Small intestine (tissue), 7 donors: Measurements from ENCODE around the gene JAG2. TPM values are rescaled to one million over a fixed set of nuclear protein-coding genes. Genes with fewer than 3 reads are reported as not detected.

ENCODE experiments used
- DNase-seq, 2 donors: peaks; one replicate each; pipeline versions ENCODE4 v3.0.0 to v3.0.0-alpha.2; 2013
- FAIRE-seq: peaks from 2 replicates; lab custom pipeline; 2012; peaks lifted over from hg19 to GRCh38; lab: Jason Lieb, UNC
- H3K27ac ChIP-seq, 3 donors: one replicate each; pipeline ENCODE4 v1.5.1; 2013; ENCODE audit warnings: low read length in 2 of 3, mild to moderate bottlenecking in 2 of 3, control low read depth in 1 of 3, inconsistent platforms in 1 of 3, low read depth in 1 of 3, moderate library complexity in 1 of 3
- H3K27me3 ChIP-seq, 3 donors: one replicate each; pipeline ENCODE4 v1.6.1; 2013; ENCODE audit warnings: low read length in 3 of 3, inconsistent platforms in 1 of 3; ENCODE audit not compliant: control insufficient read depth in 3 of 3, insufficient read depth in 3 of 3
- H3K36me3 ChIP-seq, 3 donors: one replicate each; pipeline ENCODE4 v1.6.1; 2013; ENCODE audit warnings: low read length in 3 of 3, inconsistent platforms in 1 of 3, low read depth in 1 of 3, mild to moderate bottlenecking in 1 of 3, moderate library complexity in 1 of 3; ENCODE audit not compliant: control insufficient read depth in 3 of 3, insufficient read depth in 2 of 3
- H3K4me1 ChIP-seq, 3 donors: one replicate each; pipeline ENCODE4 v1.6.1; 2013; ENCODE audit warnings: low read length in 2 of 3, inconsistent platforms in 1 of 3, low read depth in 1 of 3, mild to moderate bottlenecking in 1 of 3, moderate library complexity in 1 of 3; ENCODE audit not compliant: control insufficient read depth in 3 of 3, insufficient read depth in 2 of 3
- H3K4me3 ChIP-seq, 3 donors: one replicate each; pipeline ENCODE4 v1.5.1; 2013; ENCODE audit warnings: low read length in 3 of 3, control low read depth in 1 of 3, inconsistent platforms in 1 of 3, low read depth in 1 of 3, mild to moderate bottlenecking in 1 of 3, moderate library complexity in 1 of 3
- H3K9me3 ChIP-seq, 2 donors: one replicate each; pipeline ENCODE4 v1.6.1; 2013; ENCODE audit warnings: low read depth in 1 of 2, low read length in 1 of 2; ENCODE audit not compliant: control insufficient read depth in 2 of 2, insufficient read depth in 1 of 2
- WGBS, 3 donors: extraction: QIAGEN DNeasy Blood & Tissue Kit; methylation state at CpG; one replicate each; pipeline ENCODE4 v1.1.7; 2013; 5-methylcytosine and 5-hydroxymethylcytosine counted together
- polyA plus RNA-seq, 4 donors: library from polyadenylated mRNA; stranded (reverse) in 3 of 4; unstranded in 1 of 4; fragments of 200-250 nt in 3 of 4; fragments of 120-200 nt in 1 of 4; gene quantifications; one replicate each; pipeline versions ENCODE4 v1.2.1 to v1.2.3, GENCODE V29; 2013
- donor health status: healthy with polysubstance abuse.
- donor health status: control.
- donor health status: control.
- donor health status: Bipolar disorder and iron deficiency.
- donor health status: healthy.

The JAG2 gene
- polyA plus RNA-seq, 4 donors, result 2.0 to 15.1 (median 4.8) TPM

GRCh38 chr14:105195051-105195450 lies 26.5 kb upstream of the JAG2 start:
- H3K4me1 ChIP-seq, result peaks cover 0 to 9% (median 2%) of the 10 kb centered on the region in 3 donors
- WGBS, 3 donors, result 72 to 76% (median 76%) methylated on average over 8 to 10 of the region's 10 CpGs
- no peaks in the 10 kb centered on the region for H3K9me3 ChIP-seq
- FAIRE-seq, result no peak
- H3K4me3 ChIP-seq, result no peak overlapping the region
- peaks cover 12 to 66% (median 17%) of the 10 kb centered on the region in 3 donors for H3K27me3 ChIP-seq
- H3K36me3 ChIP-seq, result no peaks in the 10 kb centered on the region
- DNase-seq, result no peak
- H3K27ac ChIP-seq, result peak overlapping the region in 1 of 3 donors; percentile 25

- DNase-seq, result no peak
- 13 to 34% (median 21%) methylated on average over 16 to 17 of the region's 17 CpGs for WGBS, 3 donors
Measured at GRCh38 chr14:105193916-105194782, 25.6 kb upstream of the JAG2 start.

GRCh38 chr14:105192866-105193731 lies 24.5 kb upstream of the JAG2 start:
- Histone ChIP-seq H3K27me3 (peaks cover 8 to 46% (median 15%) of the 10 kb centered on the region in 3 donors), H3K36me3 (no peaks in the 10 kb centered on the region), H3K9me3 (peaks cover 0 to 6% of the 10 kb centered on the region in 2 donors), H3K27ac (peak overlapping the region in 1 of 3 donors; percentile 37), H3K4me3 (no peak overlapping the region), H3K4me1 (peaks cover 0 to 9% (median 2%) of the 10 kb centered on the region in 3 donors)
- DNase-seq (no peak), FAIRE-seq (no peak)
- WGBS, 3 donors, result 28 to 35% (median 29%) methylated on average over 25 to 29 of the region's 29 CpGs

More at GRCh38 chr14:105193916-105194782, 25.6 kb upstream of the JAG2 start:
- H3K4me3 ChIP-seq, result no peak overlapping the region
- peak overlapping the region in 1 of 3 donors; percentile 37 for H3K27ac ChIP-seq
- H3K4me1 ChIP-seq, result peaks cover 0 to 9% (median 2%) of the 10 kb centered on the region in 3 donors
- FAIRE-seq, result no peak
- H3K9me3 ChIP-seq, result no peaks in the 10 kb centered on the region
- H3K36me3 ChIP-seq, result no peaks in the 10 kb centered on the region
- H3K27me3 ChIP-seq, result peaks cover 12 to 57% (median 14%) of the 10 kb centered on the region in 3 donors

- peaks cover 0 to 9% (median 7%) of the 10 kb centered on the region in 3 donors for H3K27me3 ChIP-seq
- DNase-seq, result peak; percentile 63 to 67
- H3K4me1 ChIP-seq, result no peaks in the 10 kb centered on the region
- H3K27ac ChIP-seq, result no peak overlapping the region
- FAIRE-seq, result no peak
- H3K4me3 ChIP-seq, result no peak overlapping the region
- H3K9me3 ChIP-seq, result peaks cover 0 to 8% of the 10 kb centered on the region in 2 donors
- 38 to 61% (median 53%) methylated on average over 12 to 14 of the region's 14 CpGs for WGBS, 3 donors
- H3K36me3 ChIP-seq, result no peaks in the 10 kb centered on the region
Measured at GRCh38 chr14:105187935-105188524, 19.5 kb upstream of the JAG2 start.

- FAIRE-seq (no peak), DNase-seq (no peak)
- H3K9me3 ChIP-seq, result peaks cover 0 to 8% of the 10 kb centered on the region in 2 donors
- 11 to 56% (median 42%) methylated on average over 4 of the region's 4 CpGs for WGBS, 3 donors
- H3K27ac ChIP-seq, result no peak overlapping the region
- no peaks in the 10 kb centered on the region for H3K36me3 ChIP-seq
- peaks cover 0 to 9% (median 7%) of the 10 kb centered on the region in 3 donors for H3K27me3 ChIP-seq
- no peak overlapping the region for H3K4me3 ChIP-seq
- peaks cover 0 to under 1% (median 0%) of the 10 kb centered on the region in 3 donors for H3K4me1 ChIP-seq
Measured at GRCh38 chr14:105187116-105187515, 18.5 kb upstream of the JAG2 start.

GRCh38 chr14:105185973-105186372 lies 17.4 kb upstream of the JAG2 start:
- no peak for DNase-seq
- no peak for FAIRE-seq
- H3K36me3 ChIP-seq, result no peaks in the 10 kb centered on the region
- H3K27me3 ChIP-seq, result peaks cover 0 to 11% (median 7%) of the 10 kb centered on the region in 3 donors
- peaks cover 0 to 8% (median 0%) of the 10 kb centered on the region in 3 donors for H3K4me1 ChIP-seq
- H3K4me3 ChIP-seq, result no peak overlapping the region
- peaks cover 0 to 8% of the 10 kb centered on the region in 2 donors for H3K9me3 ChIP-seq
- no peak overlapping the region for H3K27ac ChIP-seq
- 5 to 28% (median 22%) methylated on average over 4 of the region's 4 CpGs for WGBS, 3 donors

- DNase-seq, result no peak
- H3K27me3 ChIP-seq, result peaks cover 0 to 10% (median 5%) of the 10 kb centered on the region in 3 donors
- WGBS, 3 donors, result 61 to 73% (median 65%) methylated on average over 15 to 18 of the region's 18 CpGs
- H3K27ac ChIP-seq, result no peak overlapping the region
- H3K36me3 ChIP-seq, result peaks cover 0 to 2% (median 0%) of the 10 kb centered on the region in 3 donors
- peaks cover 0 to 8% of the 10 kb centered on the region in 2 donors for H3K9me3 ChIP-seq
- no peak for FAIRE-seq
- H3K4me1 ChIP-seq, result peaks cover 0 to 13% (median 0%) of the 10 kb centered on the region in 3 donors
- H3K4me3 ChIP-seq, result no peak overlapping the region
Measured at GRCh38 chr14:105185001-105185400, 16.4 kb upstream of the JAG2 start.
